HG03354 (cell line): Measurements from ENCODE around the gene FOXJ1.
A peak's percentile ranks its signal among the peaks of the same experiment; 100 is the strongest.

ENCODE experiments used
- ATAC-seq: cut with Tn5 transposase; IDR thresholded peaks from one replicate; pipeline ENCODE4 v1.9.1; 2021; ENCODE audit warnings: mild to moderate bottlenecking; ENCODE audit not compliant: unreplicated experiment, poor library complexity, severe bottlenecking

The FOXJ1 gene

GRCh38 chr17:76145231-76146052 is 4.4 kb upstream of the FOXJ1 start:
- no peak for ATAC-seq

- no peak for ATAC-seq
Observed at GRCh38 chr17:76142585-76143041, 1.6 kb upstream of the FOXJ1 start.

- ATAC-seq = no peak
Observed at GRCh38 chr17:76142039-76142584, 1.1 kb upstream of the FOXJ1 start.

GRCh38 chr17:76140661-76141211 is 309 bp downstream of the FOXJ1 start:
- ATAC-seq = peak; percentile 23

GRCh38 chr17:76139801-76140660 is 1.0 kb downstream of the FOXJ1 start:
- ATAC-seq = no peak

GRCh38 chr17:76138896-76139752 is 1.9 kb downstream of the FOXJ1 start:
- no peak for ATAC-seq

GRCh38 chr17:76138234-76138895 is 2.7 kb downstream of the FOXJ1 start:
- ATAC-seq = no peak

GRCh38 chr17:76137351-76138233 is 3.5 kb downstream of the FOXJ1 start:
- no peak for ATAC-seq

- no peak for ATAC-seq
Observed at GRCh38 chr17:76137001-76137350, 4.1 kb downstream of the FOXJ1 start.

- no peak for ATAC-seq
Observed at GRCh38 chr17:76136276-76137000, 4.6 kb downstream of the FOXJ1 start.

GRCh38 chr17:76135810-76136188 is 5.2 kb downstream of the FOXJ1 start:
- ATAC-seq = no peak

- no peak for ATAC-seq
Observed at GRCh38 chr17:76134911-76135809, 5.9 kb downstream of the FOXJ1 start.

- no peak for ATAC-seq
Observed at GRCh38 chr17:76132574-76133338, 8.3 kb downstream of the FOXJ1 start.

GRCh38 chr17:76131692-76132573 is 9.1 kb downstream of the FOXJ1 start:
- no peak for ATAC-seq
